ENCODE data around the gene MTG2. TPM values are rescaled to one million over a fixed set of nuclear protein-coding genes. Genes with fewer than 3 reads are reported as not detected.

The MTG2 gene
- total RNA-seq, 1 donor from 2014 or later: 32.9 TPM

DNA sequence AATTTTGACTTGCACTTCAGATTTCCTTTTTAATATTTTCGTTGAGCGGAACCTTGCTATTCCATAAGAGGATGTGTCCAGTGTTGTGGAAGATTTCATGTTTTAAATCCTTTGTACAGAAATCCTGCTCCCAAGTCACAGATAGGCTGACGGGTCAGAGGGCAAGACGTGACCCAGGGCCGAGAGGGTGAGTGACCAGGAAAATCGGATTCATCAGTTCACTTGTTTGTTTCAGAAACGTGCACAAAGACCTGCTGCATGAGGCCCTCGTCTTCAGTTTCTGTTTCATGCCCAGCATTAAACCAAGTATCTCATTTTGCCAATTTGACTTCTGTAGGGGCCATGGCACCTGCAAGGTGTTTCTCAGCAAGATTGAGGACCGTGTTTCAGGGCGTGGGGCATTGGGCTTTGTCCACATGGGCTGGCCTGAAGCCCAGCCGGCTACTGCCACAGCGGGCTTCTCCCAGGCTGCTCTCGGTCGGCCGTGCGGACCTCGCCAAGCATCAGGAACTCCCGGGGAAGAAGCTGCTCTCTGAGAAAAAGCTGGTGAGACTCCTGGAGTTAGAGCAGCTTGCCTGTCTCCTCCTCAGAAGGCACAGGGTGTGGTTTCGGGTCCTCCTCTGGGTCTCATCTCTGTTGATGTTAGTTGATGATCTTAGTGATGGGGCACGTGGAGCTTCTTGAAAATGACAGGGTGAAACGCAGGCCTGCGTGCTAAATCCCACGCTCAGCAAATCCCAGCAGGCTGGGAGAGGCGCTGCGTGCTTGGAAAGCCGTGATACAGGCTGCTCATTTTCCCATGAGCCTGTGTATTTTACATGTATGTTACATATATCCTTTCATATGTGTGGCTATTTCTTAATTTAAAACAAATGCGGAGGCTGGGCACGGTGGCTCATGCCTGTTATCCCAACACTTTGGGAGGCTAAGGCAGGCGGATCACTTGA, 10.5 kb downstream of the MTG2 start:
- TF ChIP-seq, protein P1, sequence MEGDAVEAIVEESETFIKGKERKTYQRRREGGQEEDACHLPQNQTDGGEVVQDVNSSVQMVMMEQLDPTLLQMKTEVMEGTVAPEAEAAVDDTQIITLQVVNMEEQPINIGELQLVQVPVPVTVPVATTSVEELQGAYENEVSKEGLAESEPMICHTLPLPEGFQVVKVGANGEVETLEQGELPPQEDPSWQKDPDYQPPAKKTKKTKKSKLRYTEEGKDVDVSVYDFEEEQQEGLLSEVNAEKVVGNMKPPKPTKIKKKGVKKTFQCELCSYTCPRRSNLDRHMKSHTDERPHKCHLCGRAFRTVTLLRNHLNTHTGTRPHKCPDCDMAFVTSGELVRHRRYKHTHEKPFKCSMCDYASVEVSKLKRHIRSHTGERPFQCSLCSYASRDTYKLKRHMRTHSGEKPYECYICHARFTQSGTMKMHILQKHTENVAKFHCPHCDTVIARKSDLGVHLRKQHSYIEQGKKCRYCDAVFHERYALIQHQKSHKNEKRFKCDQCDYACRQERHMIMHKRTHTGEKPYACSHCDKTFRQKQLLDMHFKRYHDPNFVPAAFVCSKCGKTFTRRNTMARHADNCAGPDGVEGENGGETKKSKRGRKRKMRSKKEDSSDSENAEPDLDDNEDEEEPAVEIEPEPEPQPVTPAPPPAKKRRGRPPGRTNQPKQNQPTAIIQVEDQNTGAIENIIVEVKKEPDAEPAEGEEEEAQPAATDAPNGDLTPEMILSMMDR (conservative IDR thresholded peaks at IDR 0.05): no peak
- no peaks in the 10 kb centered on the region for H3K27me3 Mint-ChIP-seq (ENCODE audit: low read depth)
- H3K4me1 Mint-ChIP-seq: peaks cover 5% of the 10 kb centered on the region
- no peaks in the 10 kb centered on the region for H3K9me3 Mint-ChIP-seq
- peak overlapping the region; percentile 13 for H3K27ac Mint-ChIP-seq (ENCODE audit: unreplicated experiment)
- H3K4me3 Mint-ChIP-seq: no peak overlapping the region
- H3K36me3 Mint-ChIP-seq (ENCODE audit: low read depth): no peaks in the 10 kb centered on the region
- DNase-seq (ENCODE audit: low read depth, low spot score): no peak

DNA sequence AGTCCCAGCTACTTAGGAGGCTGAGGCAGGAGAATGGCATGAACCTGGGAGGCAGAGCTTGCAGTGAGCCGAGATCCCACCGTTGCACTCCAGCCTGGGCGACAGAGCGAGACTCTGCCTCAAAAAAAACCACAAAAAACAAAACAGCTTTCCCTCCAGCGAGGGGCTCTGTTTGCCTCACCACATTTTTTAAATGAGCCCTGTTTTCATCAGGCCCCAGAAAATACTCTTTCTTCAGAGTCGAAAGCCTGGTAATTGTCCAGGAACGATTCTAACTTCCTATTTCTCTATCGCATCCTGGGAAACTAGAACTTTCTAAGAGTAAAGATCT, 12.2 kb downstream of the MTG2 start:
- Mint-ChIP-seq H3K4me3 (no peak overlapping the region), H3K27ac (ENCODE audit: unreplicated experiment) (no peak overlapping the region), H3K9me3 (no peaks in the 10 kb centered on the region), H3K27me3 (ENCODE audit: low read depth) (no peaks in the 10 kb centered on the region), H3K4me1 (peaks cover 8% of the 10 kb centered on the region), H3K36me3 (ENCODE audit: low read depth) (peaks cover 9% of the 10 kb centered on the region)
- TF ChIP-seq, protein P1 (conservative IDR thresholded peaks at IDR 0.05): no peak
- no peak for DNase-seq (ENCODE audit: low read depth, low spot score)

DNA sequence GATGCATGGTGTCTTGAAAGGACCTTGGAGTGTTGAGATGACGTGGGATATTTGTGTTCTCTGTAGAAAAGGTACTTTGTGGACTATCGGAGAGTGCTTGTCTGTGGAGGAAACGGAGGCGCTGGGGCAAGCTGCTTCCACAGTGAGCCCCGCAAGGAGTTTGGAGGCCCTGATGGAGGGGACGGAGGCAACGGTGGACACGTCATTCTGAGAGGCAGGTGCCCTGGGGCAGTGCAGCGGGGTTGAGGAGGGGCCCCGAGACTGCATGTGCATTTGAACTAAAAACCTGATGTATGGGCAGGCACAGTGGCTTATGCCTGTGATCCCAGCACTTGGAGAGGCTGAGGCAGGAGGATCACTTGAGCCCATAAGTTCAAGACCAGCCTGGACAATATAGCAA, 12.9 kb downstream of the MTG2 start:
- TF ChIP-seq, protein P1 (conservative IDR thresholded peaks at IDR 0.05): no peak
- no peak for DNase-seq (ENCODE audit: low read depth, low spot score)
- Mint-ChIP-seq H3K27ac (ENCODE audit: unreplicated experiment) (no peak overlapping the region), H3K4me3 (no peak overlapping the region), H3K4me1 (peaks cover 8% of the 10 kb centered on the region), H3K27me3 (ENCODE audit: low read depth) (no peaks in the 10 kb centered on the region), H3K9me3 (no peaks in the 10 kb centered on the region), H3K36me3 (ENCODE audit: low read depth) (peaks cover 12% of the 10 kb centered on the region)

DNA sequence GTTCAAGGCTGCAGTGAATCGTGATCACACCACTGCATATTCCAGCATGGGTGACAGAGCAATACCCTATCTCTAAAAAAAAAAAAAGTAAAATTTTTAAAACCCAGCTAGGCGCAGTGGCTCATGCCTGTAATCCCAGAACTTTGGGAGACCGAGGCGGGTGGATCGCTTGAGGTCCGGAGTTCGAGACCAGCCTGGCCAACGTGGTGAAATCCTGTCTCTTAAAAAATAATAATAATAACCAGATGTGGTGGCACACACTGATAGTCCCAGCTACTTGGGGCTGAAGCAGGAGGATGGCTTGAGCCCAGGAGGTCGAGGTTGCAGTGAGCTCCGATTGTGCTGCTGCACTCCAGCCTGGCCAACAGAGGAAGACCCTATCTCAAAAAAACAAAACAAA, 13.5 kb downstream of the MTG2 start:
- H3K36me3 Mint-ChIP-seq (ENCODE audit: low read depth): peaks cover 12% of the 10 kb centered on the region

DNA sequence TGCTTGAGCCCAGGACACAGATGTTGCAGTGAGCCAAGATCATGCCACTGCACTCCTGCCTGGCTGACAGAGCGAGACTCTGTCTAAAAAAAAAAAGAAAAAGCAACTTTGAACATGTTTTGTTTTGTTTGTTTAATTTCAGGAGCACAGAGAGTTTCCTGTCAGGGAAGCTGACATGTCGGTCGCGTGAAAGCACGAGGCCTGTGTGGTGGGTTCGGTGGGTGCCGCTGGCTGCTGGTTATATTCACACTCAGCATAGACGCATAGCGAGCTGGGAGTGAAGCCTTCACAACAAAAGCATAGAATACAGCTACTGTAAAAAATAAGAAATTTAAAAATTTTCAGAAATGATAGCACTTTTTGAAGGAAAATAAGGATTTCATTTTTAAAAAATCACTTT, 14.5 kb downstream of the MTG2 start:
- DNase-seq (ENCODE audit: low read depth, low spot score): no peak
- TF ChIP-seq, protein P1 (conservative IDR thresholded peaks at IDR 0.05): no peak
- no peaks in the 10 kb centered on the region for H3K9me3 Mint-ChIP-seq
- no peak overlapping the region for H3K27ac Mint-ChIP-seq (ENCODE audit: unreplicated experiment)
- H3K36me3 Mint-ChIP-seq (ENCODE audit: low read depth): peaks cover 15% of the 10 kb centered on the region
- H3K4me1 Mint-ChIP-seq: peaks cover 8% of the 10 kb centered on the region
- H3K27me3 Mint-ChIP-seq (ENCODE audit: low read depth): no peaks in the 10 kb centered on the region
- H3K4me3 Mint-ChIP-seq: no peak overlapping the region

More for the DNA sequence above, 13.5 kb downstream of the MTG2 start:
- Mint-ChIP-seq H3K4me1 (peaks cover 8% of the 10 kb centered on the region), H3K9me3 (no peaks in the 10 kb centered on the region), H3K27ac (ENCODE audit: unreplicated experiment) (no peak overlapping the region), H3K4me3 (no peak overlapping the region), H3K27me3 (ENCODE audit: low read depth) (no peaks in the 10 kb centered on the region)
- TF ChIP-seq, protein P1 (conservative IDR thresholded peaks at IDR 0.05): no peak
- DNase-seq (ENCODE audit: low read depth, low spot score): no peak
